Caki2 (cell line): Measurements from ENCODE around the gene STK24. TPM values are rescaled to one million over a fixed set of nuclear protein-coding genes. Genes with fewer than 3 reads are reported as not detected.

Source experiments
- DNase-seq: peaks from one replicate; pipeline ENCODE4 v3.0.0-alpha.2; 2015; ENCODE audit warnings: low read depth
- in situ Hi-C: cut with HindIII; loops from 2 replicates; pipeline ENCODE4 v1.10.0; 2016; ENCODE audit warnings: low sequenced_read_pairs, low pct_unique_long_range_greater_than_20kb, mixed read lengths
- total RNA-seq: library from RNA; depleted of rRNA; stranded (reverse); fragments of >200 nt; shearing (Covaris generic); gene quantifications from 2 replicates; pipeline ENCODE4 v1.2.3, GENCODE V29; 2014; ENCODE audit warnings: low replicate concordance

The STK24 gene
- total RNA-seq, 1 experiment from 2014 or later = 94.3 TPM

- in situ Hi-C loops = no loop called here
- DNase-seq = peak; percentile 33
Measured at GRCh38 chr13:98454389-98454881, 122.5 kb downstream of the STK24 start.

GRCh38 chr13:98452851-98453843 lies 123.8 kb downstream of the STK24 start:
- in situ Hi-C loops = no loop called here
- DNase-seq = no peak

GRCh38 chr13:98451676-98452470 lies 125.0 kb downstream of the STK24 start:
- DNase-seq = no peak
- in situ Hi-C loops = no loop called here

GRCh38 chr13:98450539-98451111 lies 126.3 kb downstream of the STK24 start:
- in situ Hi-C loops = no loop called here
- no peak for DNase-seq

GRCh38 chr13:98450026-98450425 lies 126.9 kb downstream of the STK24 start:
- in situ Hi-C loops = no loop called here
- DNase-seq = no peak

- no peak for DNase-seq
- in situ Hi-C loops = no loop called here
Measured at GRCh38 chr13:98449273-98449672, 127.6 kb downstream of the STK24 start.

GRCh38 chr13:98448642-98448928 lies 128.3 kb downstream of the STK24 start:
- in situ Hi-C loops = no loop called here

GRCh38 chr13:98447881-98448641 lies 128.8 kb downstream of the STK24 start:
- in situ Hi-C loops = no loop called here
- DNase-seq = no peak

More at GRCh38 chr13:98448642-98448928, 128.3 kb downstream of the STK24 start:
- DNase-seq = no peak

GRCh38 chr13:98447130-98447529 lies 129.8 kb downstream of the STK24 start:
- DNase-seq = no peak
- in situ Hi-C loops = no loop called here

- in situ Hi-C loops = no loop called here
- DNase-seq = no peak
Measured at GRCh38 chr13:98446234-98446621, 130.7 kb downstream of the STK24 start.

- in situ Hi-C loops = no loop called here
- peak; percentile 30 for DNase-seq
Measured at GRCh38 chr13:98445340-98446233, 131.3 kb downstream of the STK24 start.

- in situ Hi-C loops = no loop called here
- no peak for DNase-seq
Measured at GRCh38 chr13:98444381-98444780, 132.5 kb downstream of the STK24 start.

GRCh38 chr13:98443800-98444325 lies 133.0 kb downstream of the STK24 start:
- in situ Hi-C loops = no loop called here
- no peak for DNase-seq

GRCh38 chr13:98443329-98443728 lies 133.6 kb downstream of the STK24 start:
- in situ Hi-C loops = no loop called here
- peak; percentile 52 for DNase-seq

- in situ Hi-C loops = no loop called here
- no peak for DNase-seq
Measured at GRCh38 chr13:98442391-98443230, 134.3 kb downstream of the STK24 start.

GRCh38 chr13:98441056-98441676 lies 135.7 kb downstream of the STK24 start:
- in situ Hi-C loops = no loop called here
- DNase-seq = no peak
